ENCODE measurements around the gene ZER1.
"Not testable (repeated sequence)": the region's sequence is repeated elsewhere in the genome, so short reads cannot be mapped to it uniquely, and the experiment has no call there.

The ZER1 gene

DNA sequence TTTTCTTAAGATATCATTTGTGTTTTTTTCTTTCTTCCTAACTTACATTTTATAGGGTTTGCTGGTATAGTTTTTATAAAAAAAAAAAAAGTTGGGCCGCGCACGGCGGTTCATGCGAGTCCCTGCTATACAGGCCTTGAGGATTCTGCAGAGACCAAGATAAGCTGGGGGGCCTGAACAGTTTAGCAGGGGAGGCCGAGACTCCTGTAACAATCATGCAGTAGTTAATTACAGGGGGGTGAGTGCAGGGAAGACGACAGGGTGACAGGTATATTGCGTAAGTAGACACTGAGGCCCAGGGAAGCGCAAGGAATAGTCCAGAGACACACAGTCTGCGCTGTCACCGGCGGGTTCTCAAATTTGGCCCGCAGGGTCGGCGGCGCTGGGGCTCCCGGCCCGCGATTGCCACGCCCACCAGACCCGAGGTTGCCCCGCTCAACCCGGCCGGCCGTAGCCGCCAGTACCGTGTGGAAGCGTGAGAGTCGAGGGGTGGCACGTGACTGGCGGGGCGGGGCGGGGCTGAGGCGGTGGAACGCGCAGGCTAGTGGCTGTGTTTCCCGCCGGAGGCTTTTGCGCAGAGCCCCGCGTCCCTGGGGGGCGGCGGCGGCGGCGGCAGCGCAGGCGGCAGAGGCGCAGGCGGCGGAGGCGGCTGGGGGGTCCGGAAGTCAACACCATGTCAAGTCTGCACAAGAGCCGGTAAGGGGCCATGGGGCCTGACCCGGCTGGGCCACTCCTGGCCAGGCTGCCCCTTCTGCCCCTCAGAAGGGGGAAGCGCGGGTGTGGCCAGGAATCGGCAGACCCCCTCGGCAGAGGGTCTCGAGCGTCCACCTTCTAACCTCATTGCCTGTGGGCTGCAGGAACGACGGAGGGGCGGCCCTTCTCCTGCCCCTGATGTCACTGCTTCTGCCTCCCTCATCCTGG lies 15.2 kb upstream of the ZER1 start, which contains the start of gene TBC1D13:
Gene TBC1D13 (plus strand): TSS at position 573 of the 921 bp plus-strand sequence. CDS start 101 bp downstream, at position 674.
- DNase-seq: peak; percentile 79

DNA sequence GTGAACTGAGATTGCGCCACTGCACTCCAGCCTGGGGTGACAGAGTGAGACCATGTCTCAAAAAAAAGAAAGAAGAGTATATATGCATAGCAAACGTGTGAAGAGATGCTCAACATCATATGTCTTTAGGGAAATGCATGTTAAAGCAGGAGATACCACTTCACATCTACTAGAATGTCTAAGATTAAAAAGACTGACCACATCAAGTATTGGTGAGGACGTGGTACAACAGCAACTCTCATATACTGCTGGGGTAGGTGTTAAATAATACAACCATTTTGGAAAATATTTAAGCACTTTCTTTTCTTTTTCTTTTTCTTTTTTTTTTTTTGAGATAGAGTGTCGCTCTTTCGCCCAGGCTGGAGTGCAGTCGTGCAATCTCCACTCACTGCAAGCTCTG lies 13.7 kb upstream of the ZER1 start:
- DNase-seq: no peak

DNA sequence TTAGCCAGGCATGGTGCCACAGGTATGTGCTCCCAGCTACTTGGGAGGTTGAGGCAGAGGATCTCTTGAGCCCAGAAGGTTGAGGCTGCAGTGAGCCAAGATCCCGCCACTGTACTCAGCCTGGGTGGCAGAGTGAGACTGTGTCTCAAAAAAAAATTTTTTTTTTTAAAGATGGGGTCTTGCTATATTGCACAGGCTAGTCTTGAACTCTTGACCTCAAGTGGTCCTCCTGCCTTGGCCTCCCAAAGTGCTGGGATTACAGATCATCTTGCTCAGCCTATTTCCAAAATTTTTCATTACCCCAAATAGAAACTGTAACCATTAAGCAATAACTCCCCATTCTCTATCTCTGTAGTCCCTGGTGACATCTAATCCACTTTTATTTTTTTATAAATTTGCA lies 10.9 kb upstream of the ZER1 start:
- DNase-seq: no peak

DNA sequence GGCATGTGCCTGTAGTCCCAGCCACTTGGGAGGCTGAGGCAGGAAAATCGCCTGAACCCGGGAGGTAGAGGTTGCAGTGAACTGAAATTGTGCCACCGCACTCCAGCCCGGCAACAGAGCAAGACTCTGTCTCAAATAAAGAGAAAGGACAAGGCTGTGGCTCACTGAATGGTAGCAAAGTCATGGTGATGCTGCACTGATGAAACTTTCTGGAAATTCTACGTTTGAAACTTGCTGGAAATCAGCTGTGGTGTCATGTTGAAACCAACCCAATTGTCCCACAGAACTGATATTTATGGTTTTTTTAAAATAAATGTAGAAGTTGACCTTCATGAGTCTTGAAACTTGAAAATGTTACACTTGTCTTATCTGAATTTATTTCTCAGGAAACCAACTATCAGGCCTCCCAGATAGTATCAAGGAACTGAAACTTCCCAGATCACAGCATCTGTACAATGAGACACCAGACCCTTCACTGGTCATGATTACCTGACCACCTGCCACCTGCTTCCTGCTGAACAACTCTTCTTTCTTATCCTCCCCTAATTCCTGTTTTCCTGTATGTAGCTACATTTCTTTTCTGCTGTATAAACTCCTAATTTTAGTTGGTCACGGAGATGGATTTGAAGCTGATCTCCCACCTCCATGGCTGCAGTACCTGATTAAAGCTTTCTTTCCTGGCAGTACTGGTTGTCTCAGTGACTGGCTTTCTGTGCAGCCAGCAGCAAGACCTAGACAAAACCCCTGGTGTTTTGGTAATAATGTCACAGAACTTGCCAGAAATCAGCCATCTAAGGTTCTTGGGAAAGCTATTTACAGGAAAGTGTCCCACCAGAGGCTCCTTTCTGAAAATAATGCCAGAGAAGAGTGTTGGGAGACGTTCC lies 9.7 kb upstream of the ZER1 start:
- DNase-seq: no peak

- not testable (repeated sequence) for DNase-seq
These were observed 8.4 kb upstream of the ZER1 start for GRCh38 chr9:128780093-128780492.

- DNase-seq: no peak
These were observed 3.1 kb upstream of the ZER1 start for GRCh38 chr9:128774804-128775203.

GRCh38 chr9:128773049-128773448 lies 1.3 kb upstream of the ZER1 start:
- no peak for DNase-seq

DNA sequence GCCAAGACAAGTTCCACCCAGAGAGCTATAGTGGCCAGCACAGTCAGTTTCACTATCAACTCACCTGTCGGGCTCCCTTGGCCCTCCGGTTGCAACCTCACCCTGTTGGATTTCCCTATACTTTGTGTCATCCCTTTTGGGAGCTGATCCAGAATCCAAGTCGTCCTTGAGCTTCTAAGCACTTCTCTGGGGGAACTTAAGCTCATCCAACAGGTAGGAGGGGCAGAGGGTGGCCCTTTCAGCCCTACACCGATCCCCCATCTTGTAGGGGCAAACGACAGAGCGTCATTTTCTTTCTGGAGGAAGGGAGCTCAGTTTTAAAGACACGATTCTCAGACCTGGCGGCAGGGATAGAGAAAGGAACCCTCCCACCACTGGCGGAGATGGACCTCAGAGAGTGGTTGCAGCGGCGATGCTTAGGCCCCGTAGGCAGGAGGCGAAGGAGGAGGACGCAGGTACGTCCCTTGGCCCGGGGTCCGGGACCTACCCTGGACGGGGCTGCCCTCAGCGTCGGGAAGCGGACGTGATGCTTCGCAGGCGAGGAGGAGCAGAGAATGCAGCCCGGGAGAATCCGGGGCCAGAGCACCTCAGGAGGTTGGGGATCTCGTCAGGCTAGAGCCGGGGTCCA lies 519 bp downstream of the ZER1 start:
- DNase-seq: peak; percentile 6

GRCh38 chr9:128770286-128771030 lies 1.3 kb downstream of the ZER1 start:
- DNase-seq: no peak

DNA sequence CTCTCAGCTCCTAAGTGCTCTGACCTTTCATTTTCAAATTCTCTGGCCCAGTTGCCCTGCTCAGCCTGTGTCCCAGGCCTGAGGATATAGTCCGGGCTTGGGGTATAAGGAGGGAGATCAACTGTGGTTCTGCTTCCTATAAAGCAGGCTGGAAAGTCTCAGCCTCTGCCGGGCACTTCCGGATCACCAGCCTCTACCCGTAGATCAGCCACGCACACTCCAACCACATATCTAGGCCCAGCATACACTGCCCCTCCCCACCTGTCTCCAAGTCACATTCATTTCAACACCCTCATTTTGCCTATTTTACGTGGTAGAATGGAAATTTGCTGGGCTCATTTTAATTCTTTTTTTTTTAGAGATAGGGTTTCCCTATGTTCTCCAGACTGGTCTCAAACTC lies 3.1 kb downstream of the ZER1 start:
- no peak for DNase-seq

DNA sequence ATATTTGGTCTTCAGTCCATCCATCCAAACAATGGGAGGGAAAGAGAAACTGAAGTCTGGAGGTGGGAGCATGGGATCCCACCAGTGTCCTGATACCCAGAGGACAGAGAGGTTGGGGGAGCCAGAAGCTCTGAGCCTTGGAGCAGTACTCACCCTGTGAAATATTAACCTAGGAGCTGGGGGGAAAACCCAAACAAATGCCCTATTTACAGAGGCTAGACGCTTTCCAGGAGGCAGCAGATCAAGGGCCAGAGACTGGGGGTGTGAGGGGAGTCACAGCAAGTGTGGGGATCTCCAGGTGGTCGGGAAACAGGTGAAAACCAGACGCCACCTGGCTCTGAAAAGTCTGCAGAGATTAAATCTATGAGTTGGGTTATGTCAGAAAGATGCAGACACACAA lies 6.2 kb downstream of the ZER1 start:
- no peak for DNase-seq

GRCh38 chr9:128764361-128764760 lies 7.4 kb downstream of the ZER1 start:
- no peak for DNase-seq

GRCh38 chr9:128762671-128763449 lies 8.9 kb downstream of the ZER1 start:
- no peak for DNase-seq

GRCh38 chr9:128757602-128758001 lies 14.1 kb downstream of the ZER1 start:
- DNase-seq: no peak

GRCh38 chr9:128753627-128754026 lies 18.1 kb downstream of the ZER1 start:
- no peak for DNase-seq

GRCh38 chr9:128750926-128751595 lies 20.7 kb downstream of the ZER1 start:
- DNase-seq: no peak

- DNase-seq: no peak
These were observed 24.5 kb downstream of the ZER1 start for GRCh38 chr9:128747241-128747640.

DNA sequence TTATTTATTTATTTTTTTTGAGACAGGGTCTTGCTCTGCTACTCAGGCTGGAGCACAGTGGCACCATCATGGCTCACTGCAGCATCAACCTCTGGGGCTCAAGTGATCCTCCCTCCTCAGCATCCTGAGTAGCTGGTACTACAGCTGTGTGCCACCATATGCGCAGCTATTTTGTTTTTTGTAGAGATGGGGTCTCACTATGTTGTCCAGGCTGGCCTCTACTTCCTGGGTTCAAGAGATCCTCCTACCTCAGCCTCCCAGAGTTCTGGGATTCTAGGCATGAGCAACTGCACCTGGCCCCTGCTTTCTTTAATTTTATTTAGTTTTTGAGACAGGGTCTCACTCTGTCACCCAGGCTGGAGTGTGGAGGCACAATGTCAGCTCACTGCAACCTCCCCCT lies 28.3 kb downstream of the ZER1 start:
- DNase-seq: no peak

- DNase-seq: no peak
These were observed 29.3 kb downstream of the ZER1 start for GRCh38 chr9:128742401-128742800.

DNA sequence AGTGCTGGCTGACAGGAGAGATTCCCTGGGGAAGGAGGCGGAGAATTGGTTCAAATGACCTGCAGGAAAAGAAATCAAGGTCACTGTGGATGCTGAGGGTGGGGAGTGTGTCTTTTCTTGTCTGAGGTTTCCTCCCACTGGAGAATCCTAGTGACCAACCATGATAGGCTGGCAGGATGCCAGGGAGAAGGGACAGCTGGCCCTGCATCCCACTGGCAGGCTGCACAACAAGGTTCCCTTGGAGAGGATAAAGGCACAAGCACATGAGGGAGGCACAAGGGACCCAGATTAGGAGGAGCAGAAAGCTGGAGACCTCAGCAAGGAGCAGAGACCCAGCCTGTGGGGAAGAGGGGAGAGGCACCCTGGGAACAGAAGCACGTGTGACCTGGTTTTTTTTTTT lies 36.4 kb downstream of the ZER1 start:
- DNase-seq: no peak

DNA sequence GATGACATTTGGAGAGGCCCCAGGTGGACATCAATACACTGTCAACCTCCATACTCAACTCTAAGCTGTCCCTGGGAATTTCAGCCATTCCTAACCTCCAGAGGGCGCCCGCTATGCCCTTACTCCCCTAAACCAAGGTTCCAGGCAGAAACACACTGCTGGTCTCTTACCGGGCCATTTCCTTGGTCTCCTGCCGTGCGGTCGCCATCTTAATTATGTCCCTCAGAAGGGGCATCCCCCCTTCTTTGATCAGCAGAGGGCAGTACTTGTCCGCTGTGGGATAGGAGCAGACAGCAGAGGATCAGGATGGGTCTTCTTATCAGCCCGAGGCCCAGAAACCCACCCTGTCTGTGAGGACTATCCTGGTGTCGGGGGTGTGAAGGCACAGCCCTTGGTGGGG lies 38.5 kb downstream of the ZER1 start:
- DNase-seq: peak; percentile 89

All from HCEC 1CT (cell line).